HEK293 (cell line): ENCODE measurements around the gene NR1H3.

Experiments used
- CTCF ChIA-PET: fragments of 350-600 bp; formaldehyde crosslinking; extraction: SDS; loops from one replicate; lab custom pipeline; 2021; ENCODE audit warnings: antibody characterized with exemption; lab: Yijun Ruan, JAX
- POLR2A ChIA-PET: fragments of 300-600 bp; formaldehyde crosslinking; extraction: SDS; loops from one replicate; lab custom pipeline; 2020; ENCODE audit warnings: antibody characterized with exemption, inconsistent platforms; lab: Yijun Ruan, JAX
- H3K27ac ChIP-seq: fragments of 200-500 bp; sonication (Bioruptor generic); 2 replicates; pipeline ENCODE4 v1.5.1; 2014; ENCODE audit warnings: low read depth, low read length, control low read depth, inconsistent platforms; ENCODE audit errors: extremely low read depth
- H3K36me3 ChIP-seq, 2 experiments: fragments of 200-500 bp in 1 of 2; sonication (Bioruptor generic) in 1 of 2; 1 replicate in 1 of 2; 2 replicates in 1 of 2; pipeline ENCODE4 v1.5.1; 2014 to 2017; ENCODE audit warnings: inconsistent platforms in 2 of 2, low read length in 2 of 2; ENCODE audit not compliant: control insufficient read depth in 2 of 2, insufficient read depth in 1 of 2
- H3K4me1 ChIP-seq: fragments of 200-500 bp; sonication (Bioruptor generic); 2 replicates; pipeline ENCODE4 v1.5.1; 2014; ENCODE audit warnings: mild to moderate bottlenecking, low read length, inconsistent platforms; ENCODE audit not compliant: control insufficient read depth, insufficient read depth
- H3K4me3 ChIP-seq: 2 replicates; pipeline ENCODE4 v1.5.1; 2011; ENCODE audit warnings: low read depth, mild to moderate bottlenecking, control low read depth, low read length, moderate library complexity
- H3K9me3 ChIP-seq: fragments of 200-500 bp; sonication (Bioruptor generic); 2 replicates; pipeline ENCODE4 v1.5.1; 2014; ENCODE audit warnings: low read depth, low read length, inconsistent platforms; ENCODE audit not compliant: control insufficient read depth, insufficient read depth
- FEZF1 ChIP-seq: fragments of 450-650 bp; formaldehyde crosslinking; IDR thresholded peaks from 2 replicates; pipeline ENCODE4 v1.5.1; 2016; ENCODE audit warnings: missing biosample characterization, missing genetic modification characterization
- IKZF3 ChIP-seq: fragments of 450-650 bp; IDR thresholded peaks from 2 replicates; pipeline ENCODE4 v1.5.0; 2018; ENCODE audit warnings: missing biosample characterization, mild to moderate bottlenecking, missing genetic modification characterization, moderate library complexity
- KLF9 ChIP-seq: fragments of 450-650 bp; formaldehyde crosslinking; IDR thresholded peaks from 2 replicates; pipeline ENCODE4 v1.5.1; 2016; ENCODE audit warnings: missing biosample characterization, missing genetic modification characterization, low read depth
- MYNN ChIP-seq: fragments of 450-650 bp; formaldehyde crosslinking; IDR thresholded peaks from 2 replicates; pipeline ENCODE4 v1.5.1; 2016; ENCODE audit warnings: missing biosample characterization, missing genetic modification characterization, borderline replicate concordance
- REPIN1 ChIP-seq: fragments of 450-650 bp; formaldehyde crosslinking; IDR thresholded peaks from 2 replicates; pipeline ENCODE4 v1.5.1; 2017; ENCODE audit warnings: missing biosample characterization, missing genetic modification characterization, low read depth
- SCRT2 ChIP-seq: fragments of 450-650 bp; formaldehyde crosslinking; IDR thresholded peaks from 2 replicates; pipeline ENCODE4 v1.5.1; 2016; ENCODE audit warnings: missing biosample characterization, missing genetic modification characterization
- SP3 ChIP-seq: fragments of 450-650 bp; formaldehyde crosslinking; IDR thresholded peaks from 2 replicates; pipeline ENCODE4 v1.5.1; 2016; ENCODE audit warnings: missing biosample characterization, missing genetic modification characterization
- WT1 ChIP-seq: fragments of 450-650 bp; formaldehyde crosslinking; IDR thresholded peaks from 2 replicates; pipeline ENCODE4 v1.5.1; 2016; ENCODE audit warnings: missing biosample characterization, missing genetic modification characterization
- ZNF140 ChIP-seq: fragments of 450-650 bp; formaldehyde crosslinking; IDR thresholded peaks from 2 replicates; pipeline ENCODE4 v1.5.1; 2016; ENCODE audit warnings: missing biosample characterization, missing genetic modification characterization
- ZNF211 ChIP-seq: fragments of 450-650 bp; formaldehyde crosslinking; IDR thresholded peaks from 2 replicates; pipeline ENCODE4 v1.5.1; 2016; ENCODE audit warnings: low read depth, missing biosample characterization, missing genetic modification characterization
- ZNF354C ChIP-seq: fragments of 450-650 bp; formaldehyde crosslinking; IDR thresholded peaks from 2 replicates; pipeline ENCODE4 v1.5.1; 2016; ENCODE audit warnings: missing biosample characterization, missing genetic modification characterization, low read depth, borderline replicate concordance
- ZNF366 ChIP-seq: fragments of 450-650 bp; formaldehyde crosslinking; conservative IDR thresholded peaks from 2 replicates; pipeline ENCODE4 v1.5.1; 2016; ENCODE audit warnings: missing biosample characterization, missing genetic modification characterization
- ZNF404 ChIP-seq: fragments of 450-650 bp; formaldehyde crosslinking; IDR thresholded peaks from 2 replicates; pipeline ENCODE4 v1.5.1; 2017; ENCODE audit warnings: missing biosample characterization, missing genetic modification characterization
- ZNF530 ChIP-seq: fragments of 450-650 bp; formaldehyde crosslinking; IDR thresholded peaks from 2 replicates; pipeline ENCODE4 v1.5.1; 2016; ENCODE audit warnings: low read depth, missing biosample characterization, missing genetic modification characterization
- ZNF544 ChIP-seq: fragments of 450-650 bp; formaldehyde crosslinking; IDR thresholded peaks from 2 replicates; pipeline ENCODE4 v1.5.0; 2017; ENCODE audit warnings: missing biosample characterization, missing genetic modification characterization
- ZNF610 ChIP-seq: fragments of 450-650 bp; formaldehyde crosslinking; IDR thresholded peaks from 2 replicates; pipeline ENCODE4 v1.5.1; 2016; ENCODE audit warnings: missing biosample characterization, missing genetic modification characterization, borderline replicate concordance
- ZNF621 ChIP-seq: fragments of 450-650 bp; formaldehyde crosslinking; IDR thresholded peaks from 2 replicates; pipeline ENCODE4 v1.5.1; 2017; ENCODE audit warnings: missing biosample characterization, missing genetic modification characterization
- ZNF664 ChIP-seq: fragments of 450-650 bp; formaldehyde crosslinking; IDR thresholded peaks from 2 replicates; pipeline ENCODE4 v1.5.1; 2016; ENCODE audit warnings: missing biosample characterization, missing genetic modification characterization
- ZNF776 ChIP-seq: fragments of 450-650 bp; formaldehyde crosslinking; IDR thresholded peaks from 2 replicates; pipeline ENCODE4 v1.5.0; 2017; ENCODE audit warnings: missing biosample characterization, missing genetic modification characterization, borderline replicate concordance
- ZSCAN30 ChIP-seq: fragments of 450-650 bp; IDR thresholded peaks from 2 replicates; pipeline ENCODE4 v1.5.1; 2018; ENCODE audit warnings: missing biosample characterization, mild to moderate bottlenecking, missing genetic modification characterization, moderate library complexity
- TF ChIP-seq, protein P1 (sequence below): fragments of 450-650 bp; formaldehyde crosslinking; IDR thresholded peaks from 2 replicates; pipeline ENCODE4 v1.5.1; 2017; ENCODE audit warnings: missing biosample characterization, missing genetic modification characterization
- TF ChIP-seq, protein P2 (sequence below): fragments of 450-650 bp; IDR thresholded peaks from 2 replicates; pipeline ENCODE4 v1.5.1; 2018; ENCODE audit warnings: missing biosample characterization, mild to moderate bottlenecking, missing genetic modification characterization
- TF ChIP-seq, protein P3 (sequence below): fragments of 450-650 bp; formaldehyde crosslinking; IDR thresholded peaks from 2 replicates; pipeline ENCODE4 v1.5.1; 2016; ENCODE audit warnings: missing biosample characterization, missing genetic modification characterization
- TF ChIP-seq, protein P4 (sequence below): fragments of 450-650 bp; formaldehyde crosslinking; IDR thresholded peaks from 2 replicates; pipeline ENCODE4 v1.5.1; 2016; ENCODE audit warnings: missing biosample characterization, missing genetic modification characterization
- TF ChIP-seq, protein P5 (sequence below): IDR thresholded peaks from 2 replicates; pipeline ENCODE4 v1.6.1; 2011; ENCODE audit warnings: mild to moderate bottlenecking, low read depth, low read length, borderline replicate concordance

The NR1H3 gene

DNA sequence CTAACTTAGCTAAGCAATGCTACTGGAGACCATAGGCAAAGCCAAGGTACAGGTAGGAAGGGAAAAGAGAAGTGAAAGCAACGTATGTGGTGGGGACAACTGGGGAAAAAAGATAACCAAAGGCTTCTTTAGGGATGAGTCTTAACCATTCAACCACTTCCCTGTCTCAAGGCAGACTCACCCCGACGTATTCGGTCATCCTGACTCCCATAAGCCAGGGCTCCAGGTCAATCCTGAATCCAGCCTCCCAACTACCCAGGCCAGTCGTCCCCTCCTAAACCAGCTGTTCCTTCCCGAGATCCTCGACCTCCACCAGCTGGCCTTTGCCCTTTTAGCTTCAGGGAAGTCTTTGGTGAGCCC lies 9.5 kb upstream of the NR1H3 start:
- Histone ChIP-seq H3K4me3 (peak overlapping the region; percentile 72), H3K4me1 (no peaks in the 10 kb centered on the region), H3K9me3 (no peaks in the 10 kb centered on the region), H3K27ac (peak overlapping the region; percentile 50), H3K36me3 (peaks cover 0 to 35% of the 10 kb centered on the region in 2 experiments; a peak in 2 of 3 replicates)
- ChIA-PET POLR2A (interaction anchor here (0.7 to 6.7 kb wide), 21 partner anchors 9 to 107 kb away, joined by 3 to 61 read pairs (median 6); partner anchors contain the start of genes DDB2, MADD and NR1H3), CTCF (interaction anchor here (0.6 to 4.4 kb wide), 11 partner anchors 11 to 552 kb away, joined by 3 to 40 read pairs (median 4); partner anchors contain the start of genes DDB2, NR1H3 and PACSIN3)
- TF ChIP-seq ZNF366 (peak; percentile 28; the same call in 1 of the 2 replicates), ZNF664 (no peak)

DNA sequence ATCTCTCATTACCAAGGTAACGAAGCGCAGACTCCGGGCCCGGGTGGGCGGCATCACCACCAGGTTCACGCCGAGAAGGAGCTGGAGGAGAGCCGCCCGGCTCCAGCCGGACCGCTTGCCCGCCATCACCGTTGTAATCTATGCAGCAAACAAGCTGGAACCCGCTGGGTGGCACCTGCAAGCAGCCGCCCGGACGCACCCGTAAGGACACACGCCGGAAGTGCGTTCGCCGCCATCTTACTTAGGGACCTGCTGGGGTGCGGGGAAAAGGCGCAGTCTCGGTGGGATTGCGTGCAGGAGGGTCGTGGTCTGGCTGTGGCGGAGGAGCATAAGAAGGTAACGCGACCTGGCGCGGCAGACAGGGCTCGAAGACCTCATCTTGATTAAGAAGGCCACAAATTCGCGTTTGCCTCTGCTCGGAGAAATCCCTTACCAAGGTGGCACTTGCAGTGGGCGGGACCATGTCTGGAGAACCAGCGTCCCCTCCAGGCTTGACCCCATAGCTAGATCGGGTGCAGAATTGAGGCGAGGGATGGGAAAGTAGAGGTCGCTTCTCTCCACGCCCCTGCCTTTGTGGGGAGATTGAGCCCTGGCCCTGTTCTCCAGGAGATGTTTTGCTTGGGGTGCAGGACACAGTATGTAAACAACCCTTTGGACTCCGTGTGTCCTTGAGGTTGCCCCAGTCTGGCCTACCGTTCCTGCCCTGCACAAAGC lies 9.0 kb upstream of the NR1H3 start, which contains the start of gene ACP2:
TSS of gene ACP2 (minus strand) at position 151 of the 714 bp plus-strand sequence. CDS start at position 126, 25 bp downstream.
- ChIA-PET POLR2A (interaction anchor here (0.6 to 6.7 kb wide), 25 partner anchors 9 to 312 kb away, joined by 3 to 61 read pairs (median 6); partner anchors contain the start of genes CSTPP1, DDB2, MADD and NR1H3), CTCF (interaction anchor here (0.8 to 4.4 kb wide), 9 partner anchors 10 to 159 kb away, joined by 3 to 40 read pairs (median 3); partner anchors contain the start of genes NR1H3 and PACSIN3)
- Histone ChIP-seq H3K4me3 (peak within 1 kb of the TSS; percentile 72), H3K4me1 (no peaks in the 10 kb centered on the region), H3K9me3 (no peaks in the 10 kb centered on the region), H3K36me3 (peaks cover 0 to 34% of the 10 kb centered on the region in 2 experiments; a peak in 2 of 3 replicates), H3K27ac (peak within 1 kb of the TSS; percentile 50)
- TF ChIP-seq ZNF621 (tag by site-specific recombination) (no peak), ZNF544 (tag by site-specific recombination) (no peak), ZNF211 (tag by site-specific recombination) (no peak), ZSCAN30 (tag by site-specific recombination) (peak; percentile 82), SP3 (tag by site-specific recombination) (peak; percentile 95), KLF9 (peak; percentile 87), MYNN (tag by site-specific recombination) (no peak), IKZF3 (tag by site-specific recombination) (no peak), ZNF610 (tag by site-specific recombination) (peak; percentile 77), WT1 (tag by site-specific recombination) (no peak; the same call in 1 of the 2 replicates), ZNF530 (no peak), ZNF776 (no peak), ZNF354C (tag by site-specific recombination) (no peak), ZNF404 (tag by site-specific recombination) (no peak), ZNF140 (tag by site-specific recombination) (no peak), FEZF1 (tag by site-specific recombination) (peak; percentile 31; the same call in 1 of the 2 replicates), REPIN1 (tag by site-specific recombination) (peak; percentile 62; the same call in 1 of the 2 replicates), SCRT2 (tag by site-specific recombination) (peak; percentile 87)
- TF ChIP-seq, protein P1, sequence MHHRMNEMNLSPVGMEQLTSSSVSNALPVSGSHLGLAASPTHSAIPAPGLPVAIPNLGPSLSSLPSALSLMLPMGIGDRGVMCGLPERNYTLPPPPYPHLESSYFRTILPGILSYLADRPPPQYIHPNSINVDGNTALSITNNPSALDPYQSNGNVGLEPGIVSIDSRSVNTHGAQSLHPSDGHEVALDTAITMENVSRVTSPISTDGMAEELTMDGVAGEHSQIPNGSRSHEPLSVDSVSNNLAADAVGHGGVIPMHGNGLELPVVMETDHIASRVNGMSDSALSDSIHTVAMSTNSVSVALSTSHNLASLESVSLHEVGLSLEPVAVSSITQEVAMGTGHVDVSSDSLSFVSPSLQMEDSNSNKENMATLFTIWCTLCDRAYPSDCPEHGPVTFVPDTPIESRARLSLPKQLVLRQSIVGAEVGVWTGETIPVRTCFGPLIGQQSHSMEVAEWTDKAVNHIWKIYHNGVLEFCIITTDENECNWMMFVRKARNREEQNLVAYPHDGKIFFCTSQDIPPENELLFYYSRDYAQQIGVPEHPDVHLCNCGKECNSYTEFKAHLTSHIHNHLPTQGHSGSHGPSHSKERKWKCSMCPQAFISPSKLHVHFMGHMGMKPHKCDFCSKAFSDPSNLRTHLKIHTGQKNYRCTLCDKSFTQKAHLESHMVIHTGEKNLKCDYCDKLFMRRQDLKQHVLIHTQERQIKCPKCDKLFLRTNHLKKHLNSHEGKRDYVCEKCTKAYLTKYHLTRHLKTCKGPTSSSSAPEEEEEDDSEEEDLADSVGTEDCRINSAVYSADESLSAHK (tag by site-specific recombination): peak; percentile 57
- TF ChIP-seq, protein P2, sequence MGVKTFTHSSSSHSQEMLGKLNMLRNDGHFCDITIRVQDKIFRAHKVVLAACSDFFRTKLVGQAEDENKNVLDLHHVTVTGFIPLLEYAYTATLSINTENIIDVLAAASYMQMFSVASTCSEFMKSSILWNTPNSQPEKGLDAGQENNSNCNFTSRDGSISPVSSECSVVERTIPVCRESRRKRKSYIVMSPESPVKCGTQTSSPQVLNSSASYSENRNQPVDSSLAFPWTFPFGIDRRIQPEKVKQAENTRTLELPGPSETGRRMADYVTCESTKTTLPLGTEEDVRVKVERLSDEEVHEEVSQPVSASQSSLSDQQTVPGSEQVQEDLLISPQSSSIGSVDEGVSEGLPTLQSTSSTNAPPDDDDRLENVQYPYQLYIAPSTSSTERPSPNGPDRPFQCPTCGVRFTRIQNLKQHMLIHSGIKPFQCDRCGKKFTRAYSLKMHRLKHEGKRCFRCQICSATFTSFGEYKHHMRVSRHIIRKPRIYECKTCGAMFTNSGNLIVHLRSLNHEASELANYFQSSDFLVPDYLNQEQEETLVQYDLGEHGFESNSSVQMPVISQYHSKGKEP (tag by site-specific recombination): peak; percentile 49
- TF ChIP-seq, protein P3, sequence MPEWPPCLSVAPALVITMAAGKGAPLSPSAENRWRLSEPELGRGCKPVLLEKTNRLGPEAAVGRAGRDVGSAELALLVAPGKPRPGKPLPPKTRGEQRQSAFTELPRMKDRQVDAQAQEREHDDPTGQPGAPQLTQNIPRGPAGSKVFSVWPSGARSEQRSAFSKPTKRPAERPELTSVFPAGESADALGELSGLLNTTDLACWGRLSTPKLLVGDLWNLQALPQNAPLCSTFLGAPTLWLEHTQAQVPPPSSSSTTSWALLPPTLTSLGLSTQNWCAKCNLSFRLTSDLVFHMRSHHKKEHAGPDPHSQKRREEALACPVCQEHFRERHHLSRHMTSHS (tag by site-specific recombination): 0 out of 2 replicates have a peak, but pooled peaks have one; percentile 4
- TF ChIP-seq, protein P4, sequence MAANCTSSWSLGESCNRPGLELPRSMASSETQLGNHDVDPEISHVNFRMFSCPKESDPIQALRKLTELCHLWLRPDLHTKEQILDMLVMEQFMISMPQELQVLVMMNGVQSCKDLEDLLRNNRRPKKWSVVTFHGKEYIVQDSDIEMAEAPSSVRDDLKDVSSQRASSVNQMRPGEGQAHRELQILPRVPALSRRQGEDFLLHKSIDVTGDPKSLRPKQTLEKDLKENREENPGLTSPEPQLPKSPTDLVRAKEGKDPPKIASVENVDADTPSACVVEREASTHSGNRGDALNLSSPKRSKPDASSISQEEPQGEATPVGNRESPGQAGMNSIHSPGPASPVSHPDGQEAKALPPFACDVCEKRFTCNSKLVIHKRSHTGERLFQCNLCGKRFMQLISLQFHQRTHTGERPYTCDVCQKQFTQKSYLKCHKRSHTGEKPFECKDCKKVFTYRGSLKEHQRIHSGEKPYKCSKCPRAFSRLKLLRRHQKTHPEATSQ (tag by site-specific recombination): peak; percentile 25; the same call in 1 of the 2 replicates
- TF ChIP-seq, protein P5, sequence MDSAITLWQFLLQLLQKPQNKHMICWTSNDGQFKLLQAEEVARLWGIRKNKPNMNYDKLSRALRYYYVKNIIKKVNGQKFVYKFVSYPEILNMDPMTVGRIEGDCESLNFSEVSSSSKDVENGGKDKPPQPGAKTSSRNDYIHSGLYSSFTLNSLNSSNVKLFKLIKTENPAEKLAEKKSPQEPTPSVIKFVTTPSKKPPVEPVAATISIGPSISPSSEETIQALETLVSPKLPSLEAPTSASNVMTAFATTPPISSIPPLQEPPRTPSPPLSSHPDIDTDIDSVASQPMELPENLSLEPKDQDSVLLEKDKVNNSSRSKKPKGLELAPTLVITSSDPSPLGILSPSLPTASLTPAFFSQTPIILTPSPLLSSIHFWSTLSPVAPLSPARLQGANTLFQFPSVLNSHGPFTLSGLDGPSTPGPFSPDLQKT: no peak
